ENCODE results near the gene SRPRB. TPM values are rescaled to one million over a fixed set of nuclear protein-coding genes. Genes with fewer than 3 reads are reported as not detected.

Gene SRPRB
- total RNA-seq, 2 donors from 2014 or later: 32.8 to 37.7 TPM

DNA sequence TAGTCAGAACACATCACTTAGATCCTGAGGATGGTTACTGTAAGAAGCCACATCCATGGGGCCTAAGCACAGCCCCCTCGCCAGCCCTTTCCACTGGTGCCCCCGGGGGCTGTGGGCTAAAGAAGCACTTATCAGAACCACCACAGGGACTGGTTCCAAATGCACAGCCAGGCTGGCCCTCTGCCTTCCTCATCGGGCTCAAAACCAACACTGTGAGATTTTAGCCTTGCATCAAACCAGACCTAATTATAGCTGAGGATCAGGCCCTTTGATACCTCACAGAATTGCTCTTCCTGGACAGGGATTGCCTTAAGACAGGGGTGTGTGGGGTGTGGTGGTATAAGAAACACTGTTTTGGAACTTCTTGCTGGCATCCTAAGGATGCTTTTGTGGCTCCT lies 23.7 kb downstream of the SRPRB start:
- no peak for TF ChIP-seq CTCF (IDR thresholded peaks at IDR 0.05)
- no peak for DNase-seq (ENCODE audit: low spot score)
- Histone ChIP-seq H3K27me3 (replicated peaks; ENCODE audit: insufficient read depth) (no peaks in the 10 kb centered on the region), H3K9me3 (no peaks in the 10 kb centered on the region), H3K27ac (no peak overlapping the region), H3K36me3 (peaks cover 6% of the 10 kb centered on the region), H3K4me3 (no peak overlapping the region), H3K4me1 (ENCODE audit: control insufficient read depth in 1 of 2, low read depth in 2 of 2) (peaks cover 0 to 3% of the 10 kb centered on the region in 2 donors)
- no peak for ATAC-seq (ENCODE audit: insufficient number of reproducible peaks, low FRiP score, low read depth)

DNA sequence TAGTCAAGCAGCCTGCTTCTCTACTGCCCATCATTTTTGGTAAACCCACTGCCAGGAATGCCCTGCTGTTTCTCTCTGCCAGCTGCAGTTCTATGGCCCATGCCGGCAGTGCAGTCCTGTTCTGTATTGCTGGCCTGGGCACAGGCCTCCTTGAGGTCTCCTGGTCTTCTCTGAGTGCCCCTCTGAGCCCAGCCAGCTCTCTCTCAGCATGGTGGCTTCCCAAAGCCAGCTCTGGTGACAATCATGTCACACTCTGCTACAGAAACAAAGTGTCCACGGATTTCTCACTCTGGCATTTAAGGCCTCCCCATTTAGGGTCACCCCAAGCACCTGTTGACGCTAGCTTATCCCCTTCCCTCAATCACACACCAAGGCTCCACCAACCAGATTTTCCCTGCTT lies 24.5 kb downstream of the SRPRB start:
- TF ChIP-seq CTCF (IDR thresholded peaks at IDR 0.05): no peak
- DNase-seq (ENCODE audit: low spot score): no peak
- no peak for ATAC-seq (ENCODE audit: insufficient number of reproducible peaks, low FRiP score, low read depth)
- Histone ChIP-seq H3K27me3 (replicated peaks; ENCODE audit: insufficient read depth) (no peaks in the 10 kb centered on the region), H3K4me1 (ENCODE audit: control insufficient read depth in 1 of 2, low read depth in 2 of 2) (peaks cover 0 to 3% of the 10 kb centered on the region in 2 donors), H3K4me3 (no peak overlapping the region), H3K9me3 (no peaks in the 10 kb centered on the region), H3K27ac (no peak overlapping the region), H3K36me3 (peaks cover 6% of the 10 kb centered on the region)

DNA sequence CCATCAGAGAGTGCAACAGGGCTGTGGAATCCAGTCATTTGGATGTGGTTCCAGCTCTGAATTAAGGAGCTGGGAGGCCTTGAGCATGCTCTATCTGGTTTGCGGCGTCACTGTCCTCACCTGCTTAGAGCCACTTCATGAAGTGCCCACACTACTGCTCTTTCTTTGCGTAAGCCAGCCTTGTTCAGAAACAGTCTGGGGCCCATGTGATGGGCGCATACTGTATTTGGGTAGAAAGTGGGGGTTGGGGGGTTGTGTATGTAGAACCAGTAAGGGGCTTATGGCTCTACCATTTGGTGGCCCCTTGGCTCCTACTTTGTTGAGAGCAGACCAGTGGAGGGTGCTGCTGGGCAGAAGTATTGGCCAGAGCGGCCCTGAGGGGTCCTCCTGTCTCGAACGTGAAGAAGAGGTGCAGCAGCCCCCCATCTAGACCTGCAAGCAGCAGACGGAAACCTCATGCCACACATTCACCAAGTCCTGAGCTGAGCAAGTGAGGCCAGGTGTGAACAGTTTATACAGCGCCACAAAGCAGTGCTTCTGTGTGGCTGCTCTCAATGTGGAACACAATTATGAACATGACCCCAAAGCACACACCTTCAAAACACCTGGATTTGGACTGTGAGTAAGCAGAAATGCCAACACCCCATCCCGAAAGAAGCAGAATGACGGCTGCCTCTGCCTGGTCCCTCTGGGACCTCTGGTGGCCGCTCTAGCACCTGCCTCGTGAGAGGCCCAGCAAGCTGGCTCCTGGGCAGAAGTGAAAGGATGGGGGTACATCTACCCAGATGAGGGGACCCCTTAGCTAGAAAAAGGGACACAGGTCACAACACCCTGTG lies 26.6 kb downstream of the SRPRB start:
- TF ChIP-seq CTCF (IDR thresholded peaks at IDR 0.05): no peak
- peaks cover 6% of the 10 kb centered on the region for H3K36me3 ChIP-seq
- peaks cover 0 to 3% of the 10 kb centered on the region in 2 donors for H3K4me1 ChIP-seq (ENCODE audit: control insufficient read depth in 1 of 2, low read depth in 2 of 2)
- ATAC-seq (ENCODE audit: insufficient number of reproducible peaks, low FRiP score, low read depth): no peak
- H3K9me3 ChIP-seq: no peaks in the 10 kb centered on the region
- no peak overlapping the region for H3K4me3 ChIP-seq
- no peaks in the 10 kb centered on the region for H3K27me3 ChIP-seq (replicated peaks; ENCODE audit: insufficient read depth)
- no peak overlapping the region for H3K27ac ChIP-seq
- no peak for DNase-seq (ENCODE audit: low spot score)

- no peaks in the 10 kb centered on the region for H3K27me3 ChIP-seq (replicated peaks; ENCODE audit: insufficient read depth)
- ATAC-seq (ENCODE audit: insufficient number of reproducible peaks, low FRiP score, low read depth) (no peak), DNase-seq (ENCODE audit: low spot score) (no peak)
- peaks cover 0 to 3% of the 10 kb centered on the region in 2 donors for H3K4me1 ChIP-seq (ENCODE audit: control insufficient read depth in 1 of 2, low read depth in 2 of 2)
- H3K36me3 ChIP-seq: peaks cover 6% of the 10 kb centered on the region
- H3K27ac ChIP-seq: no peak overlapping the region
- TF ChIP-seq CTCF (IDR thresholded peaks at IDR 0.05): no peak
- no peak overlapping the region for H3K4me3 ChIP-seq
- H3K9me3 ChIP-seq: no peaks in the 10 kb centered on the region
Observed at GRCh38 chr3:133832802-133833144, 27.2 kb downstream of the SRPRB start.

DNA sequence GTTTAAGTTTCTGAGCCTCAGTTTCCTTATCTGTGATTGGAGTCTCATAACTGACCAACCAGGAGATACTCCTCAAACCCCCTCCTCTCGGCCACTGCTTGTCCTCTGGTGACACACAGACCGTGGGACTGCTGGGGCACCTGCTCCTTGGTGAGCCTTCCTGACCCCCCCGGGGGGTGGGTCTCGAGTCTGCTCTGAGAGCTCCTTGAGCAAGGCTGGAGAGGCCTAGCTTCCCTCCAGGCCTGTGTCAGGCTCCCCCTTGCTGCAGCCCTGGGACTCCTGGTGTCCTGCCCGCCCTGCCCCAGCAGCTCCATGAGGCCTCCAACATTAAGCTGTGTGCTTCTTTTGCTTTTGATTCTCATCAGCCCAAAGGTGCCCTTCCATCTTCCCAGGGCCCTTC lies 27.7 kb downstream of the SRPRB start:
- no peaks in the 10 kb centered on the region for H3K27me3 ChIP-seq (replicated peaks; ENCODE audit: insufficient read depth)
- H3K9me3 ChIP-seq: no peaks in the 10 kb centered on the region
- no peak for TF ChIP-seq CTCF (IDR thresholded peaks at IDR 0.05)
- H3K27ac ChIP-seq: no peak overlapping the region
- DNase-seq (ENCODE audit: low spot score) (no peak), ATAC-seq (ENCODE audit: insufficient number of reproducible peaks, low FRiP score, low read depth) (no peak)
- peaks cover 0 to 3% of the 10 kb centered on the region in 2 donors for H3K4me1 ChIP-seq (ENCODE audit: control insufficient read depth in 1 of 2, low read depth in 2 of 2)
- no peak overlapping the region for H3K4me3 ChIP-seq
- peaks cover 6% of the 10 kb centered on the region for H3K36me3 ChIP-seq
